Osteoblast (primary cell): ENCODE results near the gene MAML2. TPM values are rescaled to one million over a fixed set of nuclear protein-coding genes. Genes with fewer than 3 reads are reported as not detected.

Source experiments
- DNase-seq: peaks from one replicate; pipeline ENCODE4 v3.0.0; 2011; ENCODE audit warnings: low spot score, mixed read lengths; ENCODE audit not compliant: insufficient read length; ENCODE audit errors: missing footprints
- H2AFZ ChIP-seq: 2 replicates; pipeline ENCODE4 v1.6.0; 2011; ENCODE audit warnings: mild to moderate bottlenecking, low read length
- H3K27ac ChIP-seq: 2 replicates; pipeline ENCODE4 v1.5.1; 2011; ENCODE audit warnings: mild to moderate bottlenecking, low read depth, low read length, moderate library complexity
- H3K27me3 ChIP-seq: 2 replicates; pipeline ENCODE4 v1.6.0; 2012; ENCODE audit warnings: mild to moderate bottlenecking, control low read depth, inconsistent platforms, low read length, moderate library complexity; ENCODE audit not compliant: insufficient read depth
- H3K36me3 ChIP-seq: 2 replicates; pipeline ENCODE4 v1.5.1; 2011; ENCODE audit warnings: mild to moderate bottlenecking, low read length, control low read depth, moderate library complexity; ENCODE audit not compliant: insufficient read depth
- H3K4me1 ChIP-seq: 2 replicates; pipeline ENCODE4 v1.5.1; 2011; ENCODE audit warnings: mild to moderate bottlenecking, low read length, control low read depth, moderate library complexity; ENCODE audit not compliant: insufficient read depth
- H3K4me2 ChIP-seq: 2 replicates; pipeline ENCODE4 v1.6.0; 2011; ENCODE audit warnings: mild to moderate bottlenecking, low read length; ENCODE audit not compliant: insufficient read depth
- H3K4me3 ChIP-seq: fragments of 200-600 bp; sonication (generic); 3 replicates; pipeline ENCODE4 v1.5.1; 2012; ENCODE audit warnings: mild to moderate bottlenecking, low read length, inconsistent platforms; ENCODE audit not compliant: insufficient read depth
- H3K79me2 ChIP-seq: 2 replicates; pipeline ENCODE4 v1.6.0; 2012; ENCODE audit warnings: mild to moderate bottlenecking, low read length, control low read depth, inconsistent platforms; ENCODE audit not compliant: insufficient read depth
- H3K9me3 ChIP-seq: 2 replicates; pipeline ENCODE4 v1.5.1; 2011; ENCODE audit warnings: low read depth, low read length, control low read depth
- H4K20me1 ChIP-seq: 2 replicates; pipeline ENCODE4 v1.6.0; 2012; ENCODE audit warnings: mild to moderate bottlenecking, low read length, control low read depth; ENCODE audit not compliant: insufficient read depth
- CTCF ChIP-seq: IDR thresholded peaks from 2 replicates; pipeline ENCODE4 v1.5.1; 2011; ENCODE audit warnings: mild to moderate bottlenecking, low read depth, low read length, moderate library complexity; ENCODE audit errors: extremely low read depth
- total RNA-seq: library from RNA; depleted of rRNA; stranded (reverse); fragments of >200 nt; gene quantifications from 2 replicates; pipeline ENCODE4 v1.2.3, GENCODE V29; 2012

Gene MAML2
- total RNA-seq, 1 donor = 17.4 TPM

- peaks cover 22% of the 10 kb centered on the region for H3K4me1 ChIP-seq
- peaks cover 8% of the 10 kb centered on the region for H3K36me3 ChIP-seq
- no peak overlapping the region for H2AFZ ChIP-seq
- no peak overlapping the region for H3K27ac ChIP-seq
- no peak overlapping the region for H3K4me3 ChIP-seq
- TF ChIP-seq CTCF = no peak
- H3K27me3 ChIP-seq = no peaks in the 10 kb centered on the region
- H3K4me2 ChIP-seq = no peak overlapping the region
- no peak for DNase-seq
- peaks cover 7% of the 10 kb centered on the region for H4K20me1 ChIP-seq
- H3K9me3 ChIP-seq = no peaks in the 10 kb centered on the region
- H3K79me2 ChIP-seq = peaks cover 86% of the 10 kb centered on the region
Observed at GRCh38 chr11:96295369-96295768, 47.6 kb downstream of the MAML2 start.

- no peak for TF ChIP-seq CTCF
- peak overlapping the region; percentile 72 for H3K4me2 ChIP-seq
- no peaks in the 10 kb centered on the region for H3K27me3 ChIP-seq
- H3K4me3 ChIP-seq = no peak overlapping the region
- H3K4me1 ChIP-seq = peaks cover 22% of the 10 kb centered on the region
- H4K20me1 ChIP-seq = peaks cover 4% of the 10 kb centered on the region
- H3K9me3 ChIP-seq = no peaks in the 10 kb centered on the region
- peaks cover 86% of the 10 kb centered on the region for H3K79me2 ChIP-seq
- no peak for DNase-seq
- peaks cover 5% of the 10 kb centered on the region for H3K36me3 ChIP-seq
- peak overlapping the region; percentile 49 for H3K27ac ChIP-seq
- H2AFZ ChIP-seq = no peak overlapping the region
Observed at GRCh38 chr11:96294289-96294688, 48.7 kb downstream of the MAML2 start.

GRCh38 chr11:96293598-96294021, 49.4 kb downstream of the MAML2 start:
- peaks cover 4% of the 10 kb centered on the region for H4K20me1 ChIP-seq
- DNase-seq = no peak
- H3K4me2 ChIP-seq = peak overlapping the region; percentile 72
- no peak overlapping the region for H2AFZ ChIP-seq
- no peaks in the 10 kb centered on the region for H3K9me3 ChIP-seq
- H3K79me2 ChIP-seq = peaks cover 89% of the 10 kb centered on the region
- peak overlapping the region; percentile 29 for H3K4me3 ChIP-seq
- peaks cover 22% of the 10 kb centered on the region for H3K4me1 ChIP-seq
- peaks cover 3% of the 10 kb centered on the region for H3K36me3 ChIP-seq
- no peak for TF ChIP-seq CTCF
- peak overlapping the region; percentile 49 for H3K27ac ChIP-seq
- H3K27me3 ChIP-seq = no peaks in the 10 kb centered on the region

- Histone ChIP-seq H3K79me2 (peaks cover 86% of the 10 kb centered on the region), H3K4me3 (no peak overlapping the region), H3K27ac (peak overlapping the region; percentile 49), H3K4me1 (peaks cover 23% of the 10 kb centered on the region), H3K27me3 (no peaks in the 10 kb centered on the region), H2AFZ (no peak overlapping the region), H3K9me3 (no peaks in the 10 kb centered on the region), H3K4me2 (peak overlapping the region; percentile 72), H4K20me1 (peaks cover 4% of the 10 kb centered on the region), H3K36me3 (peaks cover 3% of the 10 kb centered on the region)
- peak; percentile 55 for DNase-seq
- TF ChIP-seq CTCF = no peak
Observed at GRCh38 chr11:96293109-96293508, 49.9 kb downstream of the MAML2 start.
